GM19455 (cell line): ENCODE data around the gene NDRG3.
"Not testable (repeated sequence)": the region's sequence is repeated elsewhere in the genome, so short reads cannot be mapped to it uniquely, and the experiment has no call there.

ENCODE experiments used
- ATAC-seq: cut with Tn5 transposase; IDR thresholded peaks from one replicate; pipeline ENCODE4 v1.9.1; 2021; ENCODE audit not compliant: unreplicated experiment

The NDRG3 gene

DNA sequence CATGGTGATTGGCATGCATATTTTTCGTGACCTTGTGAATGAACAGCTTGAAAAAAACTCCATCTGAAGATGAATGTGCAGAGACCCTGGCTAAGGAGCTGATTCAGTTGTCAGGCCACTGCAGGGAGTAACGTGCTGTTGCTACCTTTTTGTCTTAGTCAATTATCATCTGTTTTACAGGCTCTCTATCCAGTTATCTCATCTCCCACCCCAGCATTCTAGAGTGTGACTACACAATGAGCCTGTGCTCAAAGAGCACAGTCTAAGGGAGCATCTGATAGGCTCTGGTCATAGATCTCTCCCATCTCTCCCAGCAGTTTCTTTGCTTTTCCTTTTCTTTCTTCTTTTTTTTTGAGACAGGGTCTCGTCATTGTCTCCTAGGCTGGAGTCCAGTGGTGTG is 45.5 kb downstream of the NDRG3 start:
- no peak for ATAC-seq

DNA sequence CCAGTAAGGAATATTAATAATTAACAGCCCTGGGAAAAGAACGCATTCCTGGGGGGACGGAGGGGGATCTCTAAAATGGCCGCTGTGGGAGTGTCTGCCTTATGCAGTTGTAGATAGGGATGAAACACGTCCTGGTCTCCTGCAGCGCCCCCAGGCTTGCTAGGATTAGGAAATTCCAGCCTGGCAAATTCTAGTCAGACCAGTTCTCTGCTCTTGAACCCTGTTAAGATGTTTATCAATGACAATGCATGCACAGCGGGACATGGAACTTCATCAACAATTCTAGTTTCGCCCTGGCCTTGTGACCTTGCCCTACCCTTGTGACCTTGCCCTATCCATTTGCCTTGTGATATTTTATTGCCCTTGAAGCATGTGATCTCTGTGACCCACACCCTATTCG is 50.4 kb downstream of the NDRG3 start:
- not testable (repeated sequence) for ATAC-seq

DNA sequence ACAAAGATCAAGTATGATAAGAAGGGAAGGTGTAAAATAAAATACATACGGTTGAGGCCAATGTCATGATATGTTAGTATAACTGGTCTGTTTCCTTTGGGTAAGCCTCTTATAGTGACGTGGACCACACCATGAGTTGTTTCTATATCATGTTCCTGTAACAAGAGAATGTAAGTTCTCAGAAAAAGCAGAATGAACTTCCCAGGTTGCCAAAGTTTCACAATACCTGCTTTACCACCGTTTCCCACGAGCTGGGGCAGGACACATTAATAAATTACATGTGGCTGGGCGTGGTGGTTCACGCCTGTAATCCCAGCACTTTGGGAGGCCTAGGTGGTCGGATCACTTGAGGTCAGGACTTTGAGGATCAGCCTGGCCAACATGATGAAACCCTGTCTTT is 57.3 kb downstream of the NDRG3 start:
- no peak for ATAC-seq

DNA sequence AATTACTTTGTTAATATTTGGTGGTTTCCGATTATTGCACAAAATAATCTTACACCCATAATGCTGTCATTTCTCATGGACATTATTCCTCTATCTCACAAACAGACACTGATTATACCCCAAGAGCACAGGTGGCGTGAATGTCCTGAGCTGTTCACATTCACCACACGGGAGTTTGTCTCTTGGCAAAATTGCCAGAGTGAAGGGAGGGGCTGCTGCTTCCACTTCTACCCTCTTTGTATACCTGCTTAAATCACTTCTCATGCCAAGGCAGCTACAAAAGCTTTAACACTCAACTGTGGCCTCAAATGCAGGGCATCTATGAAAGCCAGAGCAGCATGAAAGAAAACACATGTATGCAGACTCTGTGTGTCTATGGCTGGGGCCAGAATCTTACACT is 58.0 kb downstream of the NDRG3 start:
- no peak for ATAC-seq

DNA sequence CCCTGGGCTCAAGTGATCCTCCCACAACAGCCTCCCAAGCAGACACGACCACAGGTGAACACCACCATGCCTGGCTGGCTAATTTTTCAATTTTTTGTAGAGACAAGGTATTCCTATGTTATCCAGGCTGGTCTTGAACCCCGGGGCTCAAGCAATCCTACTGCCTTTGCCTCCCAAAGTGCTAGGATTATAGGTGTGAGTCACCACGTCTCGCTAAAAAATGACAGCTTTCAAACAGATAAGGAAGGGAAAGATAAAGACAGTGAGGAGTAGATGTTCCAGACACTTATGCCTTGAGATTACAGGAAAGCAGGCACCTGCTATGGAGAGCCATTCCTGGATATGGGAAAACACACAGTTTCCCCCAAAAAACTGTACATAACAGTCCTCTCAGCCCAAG is 58.9 kb downstream of the NDRG3 start:
- no peak for ATAC-seq

DNA sequence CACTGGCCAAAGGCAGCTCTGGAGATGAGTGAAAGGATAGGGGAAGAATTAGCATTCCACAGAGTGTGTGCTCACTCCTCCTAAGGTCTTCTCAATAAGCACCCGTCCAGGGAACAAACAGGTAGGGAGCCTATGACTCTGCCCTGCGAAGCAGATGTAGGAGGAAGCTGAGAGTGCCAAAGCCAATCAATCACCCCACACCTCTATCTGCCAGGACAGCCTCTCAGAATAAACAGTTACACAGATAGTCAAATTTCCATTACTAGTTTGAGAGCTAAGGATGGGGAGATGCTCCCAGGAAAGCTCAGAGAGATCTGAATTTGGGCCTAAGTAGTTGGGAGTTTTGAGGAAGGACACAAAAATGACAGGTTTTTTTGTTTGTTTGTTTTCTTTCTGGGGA is 59.4 kb downstream of the NDRG3 start:
- ATAC-seq: no peak

DNA sequence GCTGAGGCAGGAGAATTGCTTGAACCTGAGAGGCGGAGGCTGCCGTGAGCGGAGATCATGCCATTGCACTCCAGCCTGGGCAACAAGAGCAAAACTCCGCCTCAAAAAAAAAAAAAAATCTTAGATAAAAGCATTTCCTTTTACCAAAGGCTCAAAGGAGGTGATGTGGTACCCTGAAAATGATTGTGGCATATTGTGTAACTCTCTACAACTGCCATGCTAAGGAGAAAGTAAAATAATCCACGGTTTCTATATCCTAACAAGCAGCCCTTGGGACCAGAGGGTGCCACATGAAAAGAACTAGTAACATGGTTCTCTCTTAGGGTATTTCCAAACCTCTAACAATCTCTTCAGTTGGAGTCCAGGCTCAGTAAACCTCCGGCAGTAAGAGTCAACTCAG is 61.1 kb downstream of the NDRG3 start:
- no peak for ATAC-seq

DNA sequence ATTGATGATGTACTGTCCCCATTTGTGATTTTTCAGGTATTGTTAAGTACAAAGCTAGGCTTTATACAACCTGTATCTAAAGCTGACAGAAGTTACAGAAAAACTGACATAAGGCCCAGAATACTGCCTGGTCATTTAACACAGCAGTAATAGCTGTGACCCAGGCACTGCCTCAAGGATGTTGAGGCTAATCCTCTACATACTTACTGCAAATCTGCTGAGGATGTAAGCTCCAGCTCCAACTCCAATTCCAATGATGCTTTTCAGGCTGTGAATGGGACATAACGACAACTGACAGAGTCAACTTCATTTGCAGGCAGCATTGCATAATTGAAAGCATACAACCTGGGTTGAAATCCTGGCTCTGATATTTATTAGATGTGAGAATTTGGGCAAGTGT is 63.6 kb downstream of the NDRG3 start:
- ATAC-seq: no peak

DNA sequence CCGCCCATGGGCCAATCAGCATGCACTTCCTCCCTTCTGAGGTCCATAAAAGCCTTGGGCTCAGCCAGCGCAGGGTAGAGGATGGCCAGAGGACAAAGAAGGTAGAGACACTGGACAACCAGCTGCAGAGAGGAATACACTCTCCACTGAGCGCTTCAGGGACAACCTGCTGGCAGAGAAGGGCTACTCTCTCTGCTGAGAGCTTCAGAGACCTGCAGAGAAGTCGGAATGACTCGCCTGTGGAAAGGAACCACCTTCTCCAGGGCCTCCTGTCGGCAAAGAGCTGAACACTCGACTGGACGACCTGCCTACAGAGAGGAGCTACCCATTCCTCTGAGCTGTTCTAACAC is 68.5 kb downstream of the NDRG3 start:
- ATAC-seq: no peak

DNA sequence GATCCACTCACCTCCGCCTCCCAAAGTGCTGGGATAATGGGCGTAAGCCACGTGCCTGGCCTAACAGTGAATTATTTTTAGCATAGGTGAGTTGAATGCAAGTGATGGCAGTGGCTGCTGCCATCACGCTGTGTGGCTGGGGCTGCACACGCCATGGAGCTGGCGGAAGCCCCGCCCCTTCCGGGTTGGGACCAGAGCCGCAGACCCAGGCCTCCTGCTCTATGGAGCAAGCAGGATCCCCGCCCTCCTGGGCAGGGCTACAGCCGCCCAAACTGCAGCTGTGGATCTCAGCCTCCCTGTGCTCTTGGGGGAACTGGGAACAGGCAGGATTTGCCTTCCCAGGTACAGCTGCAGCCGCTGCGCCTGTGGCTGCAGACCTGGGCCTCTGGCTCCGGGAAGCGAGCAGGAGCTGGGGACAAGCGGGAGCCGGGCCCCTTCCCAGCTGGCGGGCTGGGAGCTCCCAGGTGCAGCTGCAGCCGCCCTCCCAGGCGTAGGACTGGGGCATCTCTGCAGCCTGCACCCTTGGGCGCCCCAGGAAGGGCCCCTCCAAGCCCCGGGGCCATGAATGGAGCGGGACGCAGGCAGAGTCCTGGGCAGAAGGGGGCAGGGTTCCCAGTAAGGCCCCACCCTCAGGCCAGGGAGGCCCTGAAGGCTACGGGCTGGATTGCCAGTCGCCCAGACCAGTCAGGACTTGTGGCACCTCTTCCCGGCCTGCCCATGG is 69.0 kb downstream of the NDRG3 start:
- ATAC-seq: no peak

DNA sequence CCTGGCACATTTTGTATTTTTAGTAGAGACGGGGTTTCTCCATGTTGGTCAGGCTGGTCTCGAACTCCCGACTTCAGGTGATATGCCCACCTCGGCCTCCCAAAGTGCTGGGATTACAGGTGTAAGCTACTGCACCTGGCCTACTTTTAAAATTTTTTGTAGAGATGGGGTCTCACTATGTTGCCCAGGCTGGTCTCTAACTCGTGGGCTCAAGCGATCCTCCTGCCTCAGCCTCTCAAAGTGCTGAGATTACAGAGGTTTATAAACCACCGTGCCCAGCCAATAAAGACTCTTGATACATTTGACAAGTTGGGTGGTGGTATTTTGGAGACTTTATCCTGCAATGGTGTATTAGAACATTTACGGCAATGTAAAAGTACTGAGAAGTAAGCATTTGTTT is 70.3 kb downstream of the NDRG3 start:
- ATAC-seq: not testable (repeated sequence)

DNA sequence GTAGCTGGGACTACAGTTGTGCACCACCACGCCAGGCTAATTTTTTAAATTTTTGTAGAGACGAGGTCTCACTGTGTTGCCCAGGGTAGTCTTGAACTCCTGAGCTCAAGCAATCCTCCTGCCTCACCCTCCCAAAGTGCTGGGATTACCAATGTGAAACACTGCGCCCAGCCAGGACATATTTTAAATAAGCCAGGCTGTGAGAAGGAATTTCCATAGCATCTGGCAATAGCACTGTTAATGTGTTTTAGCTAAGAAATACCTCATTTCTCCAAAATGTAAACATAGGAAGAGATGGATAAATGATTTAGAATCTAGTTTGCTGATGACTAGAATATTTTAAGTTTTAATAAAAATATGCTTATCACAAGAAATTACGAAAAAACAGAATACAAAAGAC is 72.9 kb downstream of the NDRG3 start:
- no peak for ATAC-seq

DNA sequence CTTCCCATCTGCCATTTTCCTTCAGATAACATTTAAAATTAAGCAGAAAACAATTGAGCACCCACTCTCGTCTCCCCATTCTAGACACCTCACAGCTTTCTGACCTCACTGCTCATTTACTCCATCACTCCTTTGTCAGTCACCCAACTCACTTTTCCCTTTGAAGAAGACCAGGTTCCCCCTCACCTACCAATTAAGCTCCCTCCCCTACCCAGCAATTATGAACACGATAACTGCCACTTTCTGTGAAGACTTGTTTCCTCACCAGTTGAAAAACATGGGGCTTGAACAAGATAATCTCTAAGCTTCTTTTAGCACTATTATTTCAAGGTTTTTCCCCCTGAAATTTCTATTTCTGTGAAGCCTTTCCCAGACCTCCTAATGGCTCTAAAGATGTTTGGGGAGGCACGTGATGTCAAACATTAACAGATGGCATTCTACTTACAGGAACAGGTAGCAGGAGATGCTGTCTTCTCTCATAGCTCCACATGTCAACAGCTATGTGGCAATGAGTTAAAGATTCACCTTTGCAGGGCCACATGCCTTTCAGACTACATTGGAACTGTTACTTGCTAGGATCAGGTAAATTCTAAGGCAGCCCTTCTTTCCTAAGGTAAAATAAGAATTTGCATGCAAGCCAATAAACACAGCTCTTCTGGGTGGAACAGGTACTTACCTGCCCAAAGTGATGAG is 75.1 kb downstream of the NDRG3 start:
- ATAC-seq: no peak

DNA sequence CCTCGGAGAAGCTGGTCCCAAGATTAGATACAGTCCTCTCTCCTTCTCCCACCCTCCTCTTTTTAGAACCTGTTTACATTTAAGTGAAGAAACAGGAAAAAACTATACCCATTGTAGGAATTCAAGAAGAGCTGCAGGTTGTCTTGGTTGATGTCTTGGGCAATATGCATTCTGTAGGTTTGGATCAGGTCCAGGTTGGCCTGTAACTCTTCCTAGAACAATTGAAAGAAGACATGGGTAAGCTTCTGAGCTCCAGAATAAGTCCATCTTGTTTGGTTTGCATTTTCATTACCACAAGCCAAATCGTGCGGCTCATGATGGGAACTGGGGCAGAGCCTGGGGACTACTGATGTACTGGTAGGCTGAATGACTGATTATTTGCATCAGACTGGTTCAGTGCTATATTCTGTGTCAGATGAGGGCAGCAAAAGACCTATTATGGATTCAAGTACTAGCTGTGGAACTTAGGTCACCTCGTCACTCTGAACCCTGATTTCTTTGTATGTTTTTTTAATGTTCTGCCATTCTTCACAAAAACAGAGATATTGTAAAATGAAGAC is 79.6 kb downstream of the NDRG3 start:
- no peak for ATAC-seq

DNA sequence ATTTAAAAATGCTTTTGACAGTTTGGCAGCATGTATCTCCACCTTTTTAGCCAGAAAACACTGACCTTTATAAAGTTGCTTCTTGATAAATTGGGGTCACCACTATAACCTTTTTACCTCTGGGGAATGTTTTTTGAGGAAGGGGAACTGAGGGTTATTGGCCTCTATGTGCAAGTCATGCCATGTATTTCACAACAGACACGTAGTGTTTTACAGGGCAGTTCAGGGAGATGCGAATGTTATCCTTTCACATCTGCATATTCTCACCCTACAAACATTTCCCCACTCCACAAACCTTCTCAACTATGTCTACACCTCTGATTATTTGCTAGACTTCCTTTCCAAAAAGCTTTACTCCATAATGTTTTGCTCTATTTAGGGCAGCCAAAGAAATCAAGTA is 82.9 kb downstream of the NDRG3 start:
- no peak for ATAC-seq

DNA sequence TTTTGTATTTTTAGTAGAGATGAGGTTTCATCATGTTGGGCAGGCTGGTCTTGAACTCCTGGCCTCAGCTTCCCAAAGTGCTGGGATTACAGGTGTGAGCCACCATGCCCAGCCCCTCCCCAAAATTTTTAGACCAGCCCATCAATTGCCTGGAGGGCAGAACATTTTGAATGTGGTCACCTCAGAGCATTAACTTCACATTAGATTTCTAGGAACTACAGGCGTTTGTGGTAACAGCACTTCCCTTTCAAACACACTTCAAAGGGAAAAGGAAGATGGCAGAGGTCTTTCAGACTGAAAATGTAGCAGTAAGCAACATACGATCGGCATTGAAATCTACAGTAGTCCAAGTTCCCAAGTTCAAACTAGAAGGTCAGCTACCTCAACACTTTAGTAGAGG is 87.6 kb downstream of the NDRG3 start:
- no peak for ATAC-seq

DNA sequence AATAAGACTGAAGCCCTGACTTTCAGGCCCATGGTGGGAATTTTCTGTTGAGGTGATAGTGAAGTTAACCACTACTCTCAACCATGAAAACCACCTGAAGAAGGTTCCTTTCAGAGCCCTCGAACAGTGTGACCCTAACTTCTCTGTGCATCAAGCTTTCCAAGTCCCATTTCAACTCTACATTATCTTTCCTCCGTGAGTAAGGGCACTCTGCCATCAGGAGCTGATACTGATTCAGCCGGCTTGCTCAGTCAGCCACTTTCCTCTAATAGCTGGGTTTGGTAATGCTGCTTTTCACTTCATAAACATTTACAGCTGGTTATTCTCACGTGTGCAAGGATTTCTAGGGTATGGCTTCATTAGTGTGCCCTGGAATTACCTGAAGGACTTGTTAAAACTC is 89.2 kb downstream of the NDRG3 start:
- ATAC-seq: no peak

DNA sequence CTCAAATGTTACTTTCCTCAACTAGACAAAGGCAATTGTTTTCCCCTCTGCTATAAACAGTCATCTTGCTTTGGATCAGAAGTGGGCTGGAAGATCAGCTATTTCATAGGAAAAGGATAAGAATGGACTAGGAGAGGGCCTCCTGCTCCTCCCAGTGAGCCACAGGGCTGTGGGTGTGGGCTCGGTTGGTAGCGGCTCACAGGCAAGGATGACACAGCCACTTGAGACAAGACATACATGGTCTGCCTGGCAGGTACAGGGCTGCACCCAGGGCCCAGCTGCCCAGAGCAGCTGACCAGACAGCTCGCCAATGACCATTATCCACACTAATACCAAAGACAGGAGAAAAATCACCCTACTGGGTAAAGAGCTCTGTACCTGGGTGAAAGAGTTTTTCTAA is 90.9 kb downstream of the NDRG3 start:
- no peak for ATAC-seq

DNA sequence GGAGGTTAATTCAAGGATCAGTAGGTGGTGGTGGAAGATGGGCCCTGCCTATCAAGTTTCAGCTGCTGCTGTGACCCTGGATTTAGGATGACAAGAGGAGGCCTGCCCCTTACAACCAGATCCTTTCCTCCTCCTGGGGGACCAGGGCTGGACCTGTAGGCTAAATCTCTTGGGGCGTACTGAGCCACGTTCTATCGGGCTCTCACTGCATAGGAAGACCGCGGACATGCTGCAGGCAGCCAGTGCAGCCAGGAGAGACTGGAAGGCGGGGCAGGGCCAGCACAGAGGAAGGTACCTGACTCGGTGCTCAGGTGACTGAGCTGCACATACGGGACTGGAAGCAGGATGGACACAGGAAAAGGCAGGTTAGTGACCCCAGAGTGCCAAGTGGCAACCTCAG is 91.4 kb downstream of the NDRG3 start:
- ATAC-seq: no peak

DNA sequence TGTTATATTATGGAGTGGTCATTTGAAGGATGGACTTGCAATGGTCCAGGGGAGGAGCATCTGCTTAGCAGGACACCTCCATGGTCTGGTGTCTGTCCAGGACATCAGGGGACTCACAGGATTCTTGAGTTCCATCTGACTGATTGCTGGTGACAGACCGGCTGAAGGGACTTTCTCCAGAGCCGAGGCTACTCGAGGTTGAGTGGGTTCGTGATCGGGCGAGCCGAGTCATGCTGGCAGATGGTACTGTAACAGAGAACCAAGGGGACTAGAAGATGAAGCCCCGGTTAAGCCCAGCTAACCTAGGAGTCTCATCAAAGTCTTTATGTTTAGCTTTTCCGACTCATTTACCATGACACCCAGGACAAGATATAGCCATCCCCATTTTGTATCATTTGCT is 92.4 kb downstream of the NDRG3 start:
- no peak for ATAC-seq

DNA sequence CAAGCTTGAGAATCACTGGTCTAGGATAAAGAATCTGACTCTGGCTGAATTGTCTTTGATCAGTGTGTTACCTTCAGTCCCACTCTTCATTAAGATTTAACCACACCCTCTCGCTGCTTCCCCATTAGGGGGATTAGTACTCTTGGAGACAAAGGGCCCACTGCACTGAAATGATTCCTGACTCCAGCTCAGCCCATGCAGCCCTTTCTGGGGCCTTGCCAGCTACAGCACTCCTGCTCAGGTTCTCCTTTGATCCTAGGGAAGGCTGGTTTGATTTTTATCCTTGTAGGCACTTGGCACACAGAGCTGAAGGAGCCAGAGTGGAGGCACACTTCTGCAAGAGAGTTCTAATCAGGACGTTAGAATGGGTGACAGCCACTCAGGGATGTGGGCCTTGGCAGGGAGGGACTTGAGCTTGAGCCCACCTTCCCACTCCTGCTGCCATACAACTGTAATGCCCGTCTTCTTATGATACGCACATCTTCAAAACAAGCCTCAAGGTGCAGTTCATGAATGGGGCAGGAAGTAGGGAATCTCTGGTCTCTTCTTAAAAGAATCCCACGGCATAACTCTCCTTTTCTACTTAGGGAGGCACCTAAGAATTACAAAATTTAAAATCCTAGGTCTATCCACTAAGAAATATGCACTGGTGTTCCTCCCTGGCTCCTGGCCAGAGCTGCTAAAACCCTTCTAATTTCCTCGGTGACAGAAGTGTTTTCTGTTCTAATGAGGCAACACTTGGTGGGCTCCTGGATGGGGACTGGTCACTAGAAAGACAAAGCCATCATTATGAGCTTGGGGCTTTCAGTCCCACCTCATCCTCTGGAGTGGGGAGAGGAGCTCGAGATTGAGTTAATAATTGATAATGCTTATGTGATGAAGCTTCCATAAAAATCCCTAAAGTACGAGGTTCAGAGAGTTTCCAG is 98.4 kb downstream of the NDRG3 start:
- no peak for ATAC-seq

DNA sequence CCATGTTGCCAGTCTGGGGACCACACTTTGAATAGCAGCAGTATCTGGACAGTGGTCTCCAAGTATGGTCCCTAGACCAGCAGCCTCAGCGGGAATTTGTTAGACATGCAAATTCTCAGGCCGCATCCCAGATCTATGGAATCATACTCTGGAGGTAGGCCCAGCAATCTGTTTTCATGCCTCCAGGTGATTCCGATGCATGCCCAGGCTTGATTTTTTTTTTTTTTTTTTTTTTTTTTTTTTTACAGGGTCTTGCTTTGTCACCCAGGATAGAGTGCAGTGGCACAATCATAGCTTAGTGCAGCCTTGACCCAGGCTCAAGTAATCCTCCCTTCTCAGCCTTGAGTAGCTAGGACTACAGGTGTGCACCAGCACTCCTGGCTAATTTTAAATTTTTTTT is 99.2 kb downstream of the NDRG3 start:
- ATAC-seq: no peak
